B cell (primary cell): ENCODE results near the gene C2CD4C. TPM values are rescaled to one million over a fixed set of nuclear protein-coding genes. Genes with fewer than 3 reads are reported as not detected.
"Not testable (repeated sequence)": the region's sequence is repeated elsewhere in the genome, so short reads cannot be mapped to it uniquely, and the experiment has no call there.

Source experiments
- ATAC-seq: fragments of 200-7000 bp; cut with Tn5 transposase; one replicate; pipeline ENCODE4 v1.10.0; 2021; ENCODE audit warnings: low read depth, mild to moderate bottlenecking, moderate number of reproducible peaks, moderate library complexity
- CTCF ChIA-PET: fragments of 350-600 bp; sonication (Branson Sonifier 250); formaldehyde crosslinking; loops from one replicate; lab custom pipeline; 2021; ENCODE audit warnings: antibody characterized with exemption, inconsistent platforms; lab: Charles Lee
- POLR2A ChIA-PET: fragments of 350-600 bp; sonication (Branson Sonifier 250); formaldehyde crosslinking; loops from one replicate; lab custom pipeline; 2021; ENCODE audit warnings: antibody characterized with exemption; lab: Charles Lee
- DNase-seq: peaks from one replicate; pipeline ENCODE4 v3.0.0; 2013
- H2AFZ ChIP-seq: 2 replicates; pipeline ENCODE4 v1.6.1; 2012; ENCODE audit warnings: mild to moderate bottlenecking, low read depth, low read length; ENCODE audit not compliant: insufficient read depth, poor library complexity, severe bottlenecking
- H3K27ac ChIP-seq, 2 donors: 1 replicate in 1 of 2; 2 replicates in 1 of 2; pipeline ENCODE4 v1.5.1; 2012 to 2013; ENCODE audit warnings: low read length in 2 of 2, mild to moderate bottlenecking in 2 of 2, moderate library complexity in 1 of 2
- H3K27me3 ChIP-seq, 4 experiments: fragments of 200-600 bp in 1 of 4; sonication (generic) in 1 of 4; replicated peaks in 1 of 4; 1 replicate in 2 of 4; 2 replicates in 2 of 4; pipeline versions ENCODE4 v1.6.1 to v1.7.0; 2013 to 2016; ENCODE audit warnings: low read length in 3 of 4, mild to moderate bottlenecking in 2 of 4, mixed read lengths in 1 of 4, moderate library complexity in 1 of 4; ENCODE audit not compliant: insufficient read depth in 4 of 4, control insufficient read depth in 3 of 4; ENCODE audit errors: control extremely low read depth in 1 of 4
- H3K36me3 ChIP-seq, 2 experiments: replicated peaks in 1 of 2; 1 replicate in 1 of 2; 2 replicates in 1 of 2; pipeline versions ENCODE4 v1.6.1 to v1.7.1; 2013; ENCODE audit warnings: low read length in 1 of 2; ENCODE audit not compliant: insufficient read depth in 2 of 2, control insufficient read depth in 1 of 2; ENCODE audit errors: control extremely low read depth in 1 of 2, extremely low read depth in 1 of 2
- H3K4me1 ChIP-seq, 2 donors: fragments of 200-600 bp in 1 of 2; sonication (generic) in 1 of 2; 1 replicate in 1 of 2; 2 replicates in 1 of 2; pipeline versions ENCODE4 v1.5.1 to v1.6.1; 2013 to 2017; ENCODE audit warnings: low read length in 2 of 2; ENCODE audit not compliant: control insufficient read depth in 2 of 2, insufficient read depth in 2 of 2
- H3K4me2 ChIP-seq: replicated peaks from 2 replicates; pipeline ENCODE3; 2012; ENCODE audit warnings: mild to moderate bottlenecking, low read depth, low read length; ENCODE audit not compliant: poor library complexity, severe bottlenecking
- H3K4me3 ChIP-seq, 5 experiments: fragments of 200-600 bp in 1 of 5; sonication (generic) in 1 of 5; 1 replicate in 3 of 5; 2 replicates in 2 of 5; pipeline versions ENCODE4 v1.5.1 to v1.7.0; 2011 to 2016; ENCODE audit warnings: low read length in 4 of 5, mild to moderate bottlenecking in 4 of 5, low read depth in 2 of 5, control low read depth in 1 of 5, moderate library complexity in 1 of 5; ENCODE audit not compliant: insufficient read depth in 1 of 5; ENCODE audit errors: control extremely low read depth in 1 of 5, extremely low read depth in 1 of 5
- H3K79me2 ChIP-seq: fragments of 200-600 bp; sonication (generic); one replicate; pipeline ENCODE4 v1.6.0; 2016; ENCODE audit warnings: low read length; ENCODE audit not compliant: control insufficient read depth, insufficient read depth
- H3K9ac ChIP-seq: fragments of 200-600 bp; sonication (generic); 2 replicates; pipeline ENCODE4 v1.6.1; 2017; ENCODE audit warnings: mild to moderate bottlenecking, low read length, moderate library complexity
- H3K9me3 ChIP-seq, 3 donors: one replicate each; pipeline versions ENCODE4 v1.6.1 to v1.7.1; 2013; ENCODE audit warnings: low read length in 2 of 3; ENCODE audit not compliant: control insufficient read depth in 2 of 3, insufficient read depth in 1 of 3; ENCODE audit errors: control extremely low read depth in 1 of 3
- H4K20me1 ChIP-seq: 2 replicates; pipeline ENCODE4 v1.6.0; 2012; ENCODE audit warnings: mild to moderate bottlenecking, low read length; ENCODE audit not compliant: insufficient read depth, control insufficient read depth, poor library complexity, severe bottlenecking
- H3K27ac Mint-ChIP-seq: one replicate; pipeline ENCODE4 v1.8.0; 2021; ENCODE audit warnings: mixed read lengths
- H3K27me3 Mint-ChIP-seq: one replicate; pipeline ENCODE4 v1.8.0; 2021; ENCODE audit warnings: mixed read lengths
- H3K4me1 Mint-ChIP-seq: one replicate; pipeline ENCODE4 v1.8.0; 2021; ENCODE audit warnings: mixed read lengths
- H3K4me3 Mint-ChIP-seq: one replicate; pipeline ENCODE4 v1.8.0; 2021; ENCODE audit warnings: mixed read lengths
- H3K9me3 Mint-ChIP-seq: one replicate; pipeline ENCODE4 v1.8.0; 2022; ENCODE audit warnings: mixed read lengths; ENCODE audit not compliant: insufficient read depth
- EZH2 ChIP-seq: IDR thresholded peaks from 2 replicates; pipeline ENCODE4 v1.6.1; 2012; ENCODE audit warnings: borderline replicate concordance, low read depth, mild to moderate bottlenecking, moderate library complexity, low read length; ENCODE audit not compliant: insufficient read depth, poor library complexity, severe bottlenecking
- WGBS: methylation state at CpG from one replicate; pipeline ENCODE4 v1.1.5; 2013; ENCODE audit warnings: missing lambda C conversion rate; ENCODE audit not compliant: insufficient coverage; 5-methylcytosine and 5-hydroxymethylcytosine counted together
- intact Hi-C: fragments of 100-400 bp; cut with micrococcal nuclease; formaldehyde crosslinking; loops from one replicate; pipeline ENCODE4 v1.10.0; 2022
- polyA plus RNA-seq: library from polyadenylated mRNA; depleted of rRNA; stranded (reverse); fragments of >200 nt; gene quantifications from 2 replicates; pipeline ENCODE4 v1.2.3, GENCODE V29; 2012
- total RNA-seq, 2 donors: library from RNA; stranded (reverse); fragments of 120-200 nt in 1 of 2; gene quantifications; 1 replicate in 1 of 2; 2 replicates in 1 of 2; pipeline versions ENCODE4 v1.2.3 to v1.2.4, GENCODE V29; 2013 to 2022
- TF ChIP-seq, protein P1 (sequence below): fragments of 200-600 bp; IDR thresholded peaks from one replicate; pipeline ENCODE4 v1.8.0; 2022; ENCODE audit warnings: antibody characterized with exemption, mild to moderate bottlenecking

The C2CD4C gene
- total and polyA plus RNA-seq, 2 donors (not counting 1 experiment from before 2014, with no cell fraction given) = not detected

- H3K9me3 Mint-ChIP-seq = no peaks in the 10 kb centered on the region
- intact Hi-C loops = no loop called here
- no peaks in the 10 kb centered on the region for H4K20me1 ChIP-seq
- POLR2A ChIA-PET = no interaction called here
- peaks cover 0 to 19% (median 3%) of the 10 kb centered on the region in 4 experiments for H3K27me3 ChIP-seq
- TF ChIP-seq, protein P1, sequence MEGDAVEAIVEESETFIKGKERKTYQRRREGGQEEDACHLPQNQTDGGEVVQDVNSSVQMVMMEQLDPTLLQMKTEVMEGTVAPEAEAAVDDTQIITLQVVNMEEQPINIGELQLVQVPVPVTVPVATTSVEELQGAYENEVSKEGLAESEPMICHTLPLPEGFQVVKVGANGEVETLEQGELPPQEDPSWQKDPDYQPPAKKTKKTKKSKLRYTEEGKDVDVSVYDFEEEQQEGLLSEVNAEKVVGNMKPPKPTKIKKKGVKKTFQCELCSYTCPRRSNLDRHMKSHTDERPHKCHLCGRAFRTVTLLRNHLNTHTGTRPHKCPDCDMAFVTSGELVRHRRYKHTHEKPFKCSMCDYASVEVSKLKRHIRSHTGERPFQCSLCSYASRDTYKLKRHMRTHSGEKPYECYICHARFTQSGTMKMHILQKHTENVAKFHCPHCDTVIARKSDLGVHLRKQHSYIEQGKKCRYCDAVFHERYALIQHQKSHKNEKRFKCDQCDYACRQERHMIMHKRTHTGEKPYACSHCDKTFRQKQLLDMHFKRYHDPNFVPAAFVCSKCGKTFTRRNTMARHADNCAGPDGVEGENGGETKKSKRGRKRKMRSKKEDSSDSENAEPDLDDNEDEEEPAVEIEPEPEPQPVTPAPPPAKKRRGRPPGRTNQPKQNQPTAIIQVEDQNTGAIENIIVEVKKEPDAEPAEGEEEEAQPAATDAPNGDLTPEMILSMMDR = no peak
- TF ChIP-seq EZH2 = no peak
- no peak overlapping the region for H3K4me3 ChIP-seq
- no peak overlapping the region for H3K27ac Mint-ChIP-seq
- H3K79me2 ChIP-seq = no peaks in the 10 kb centered on the region
- no peak overlapping the region for H3K27ac ChIP-seq
- H3K4me1 Mint-ChIP-seq = no peaks in the 10 kb centered on the region
- H3K9ac ChIP-seq = no peak overlapping the region
- peaks cover 4 to 8% of the 10 kb centered on the region in 2 donors for H3K4me1 ChIP-seq
- peaks cover 28% of the 10 kb centered on the region for H3K27me3 Mint-ChIP-seq
- no peak for ATAC-seq
- WGBS = 82% methylated on average over 16 of the region's 17 CpGs
- CTCF ChIA-PET = no interaction called here
- H3K4me3 Mint-ChIP-seq = no peak overlapping the region
- no peak for DNase-seq
- no peak overlapping the region for H2AFZ ChIP-seq
- H3K4me2 ChIP-seq = no peak overlapping the region
- peaks cover 0 to 32% (median 0%) of the 10 kb centered on the region in 3 donors for H3K9me3 ChIP-seq
- H3K36me3 ChIP-seq = no peaks in the 10 kb centered on the region
These were observed 20.3 kb downstream of the C2CD4C start for GRCh38 chr19:388691-389090.

DNA sequence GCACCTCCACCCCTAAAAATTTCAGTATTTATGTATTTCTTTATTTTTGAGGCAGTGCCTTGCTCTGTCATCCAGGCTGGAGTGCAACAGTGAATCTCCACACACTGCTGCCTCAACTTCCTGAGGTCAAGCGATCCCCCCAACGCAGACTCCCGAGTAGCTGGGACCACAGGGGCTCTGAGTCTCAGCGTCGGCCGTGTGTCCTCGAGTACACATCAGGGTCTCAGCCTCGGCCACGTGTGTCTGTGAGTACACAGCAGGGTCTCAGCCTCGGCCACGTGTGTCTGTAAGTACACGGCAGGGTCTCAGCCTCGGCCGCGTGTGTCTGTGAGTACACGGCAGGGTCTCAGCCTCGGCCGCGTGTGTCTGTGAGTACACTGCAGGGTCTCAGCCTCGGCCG, 21.2 kb downstream of the C2CD4C start:
- peaks cover 3% of the 10 kb centered on the region for H3K4me1 Mint-ChIP-seq
- H3K9me3 ChIP-seq = peaks cover 0 to 34% (median 3%) of the 10 kb centered on the region in 3 donors
- H3K27me3 Mint-ChIP-seq = peaks cover 28% of the 10 kb centered on the region
- no peak overlapping the region for H3K27ac Mint-ChIP-seq
- CTCF ChIA-PET = no interaction called here
- H3K79me2 ChIP-seq = no peaks in the 10 kb centered on the region
- peaks cover 4 to 8% of the 10 kb centered on the region in 2 donors for H3K4me1 ChIP-seq
- peaks cover 2% of the 10 kb centered on the region for H3K9me3 Mint-ChIP-seq
- intact Hi-C loops = no loop called here
- H3K4me2 ChIP-seq = no peak overlapping the region
- no peaks in the 10 kb centered on the region for H3K36me3 ChIP-seq
- no peak overlapping the region for H2AFZ ChIP-seq
- WGBS = 93% methylated on average over 7 of the region's 21 CpGs
- no peak overlapping the region for H3K9ac ChIP-seq
- H3K27me3 ChIP-seq = peaks cover 0 to 21% (median 3%) of the 10 kb centered on the region in 4 experiments
- TF ChIP-seq EZH2 = no peak
- TF ChIP-seq, protein P1 = no peak
- H3K4me3 Mint-ChIP-seq = no peak overlapping the region
- H3K4me3 ChIP-seq = no peak overlapping the region
- no peak overlapping the region for H3K27ac ChIP-seq
- ATAC-seq (no peak), DNase-seq (no peak)
- POLR2A ChIA-PET = no interaction called here
- no peaks in the 10 kb centered on the region for H4K20me1 ChIP-seq

DNA sequence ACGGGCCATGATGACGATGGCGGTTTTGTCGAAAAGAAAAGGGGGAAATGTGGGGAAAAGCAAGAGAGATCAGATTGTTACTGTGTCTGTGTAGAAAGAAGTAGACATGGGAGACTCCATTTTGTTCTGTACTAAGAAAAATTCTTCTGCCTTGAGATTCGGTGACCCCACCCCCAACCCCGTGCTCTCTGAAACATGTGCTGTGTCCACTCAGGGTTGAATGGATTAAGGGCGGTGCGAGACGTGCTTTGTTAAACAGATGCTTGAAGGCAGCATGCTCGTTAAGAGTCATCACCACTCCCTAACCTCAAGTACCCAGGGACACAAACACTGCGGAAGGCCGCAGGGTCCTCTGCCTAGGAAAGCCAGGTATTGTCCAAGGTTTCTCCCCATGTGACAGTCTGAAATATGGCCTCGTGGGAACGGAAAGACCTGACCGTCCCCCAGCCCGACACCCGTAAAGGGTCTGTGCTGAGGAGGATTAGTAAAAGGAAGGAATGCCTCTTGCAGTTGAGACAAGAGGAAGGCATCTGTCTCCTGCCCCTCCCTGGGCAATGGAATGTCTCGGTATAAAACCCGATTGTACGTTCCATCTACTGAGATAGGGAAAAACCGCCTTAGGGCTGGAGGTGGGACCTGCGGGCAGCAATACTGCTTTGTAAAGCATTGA, 22.2 kb downstream of the C2CD4C start:
- H3K27ac Mint-ChIP-seq, DNase-seq, H3K4me3 ChIP-seq, ATAC-seq, H3K4me1 Mint-ChIP-seq, CTCF ChIA-PET, H3K27ac ChIP-seq, H3K4me3 Mint-ChIP-seq, H2AFZ ChIP-seq, intact Hi-C loops, POLR2A ChIA-PET, H4K20me1 ChIP-seq, H3K36me3 ChIP-seq, H3K4me2 ChIP-seq, H3K9me3 Mint-ChIP-seq, H3K79me2 ChIP-seq, H3K9ac ChIP-seq: not testable (repeated sequence)
- H3K27me3 Mint-ChIP-seq = peaks cover 31% of the 10 kb centered on the region
- Histone ChIP-seq H3K4me1 (peaks cover 4 to 11% of the 10 kb centered on the region in 2 donors), H3K9me3 (peaks cover 0 to 28% (median 6%) of the 10 kb centered on the region in 3 donors), H3K27me3 (peaks cover 0 to 21% (median 3%) of the 10 kb centered on the region in 4 experiments)
- 20% methylated on average over 1 of the region's 22 CpGs for WGBS
